HG03103 (cell line): Measurements from ENCODE around the gene POR.
"Not testable (repeated sequence)": the region's sequence is repeated elsewhere in the genome, so short reads cannot be mapped to it uniquely, and the experiment has no call there.

Source experiments
- ATAC-seq: cut with Tn5 transposase; IDR thresholded peaks from one replicate; pipeline ENCODE4 v1.9.1; 2021; ENCODE audit warnings: low read depth; ENCODE audit not compliant: unreplicated experiment

The POR gene

GRCh38 chr7:75988568-75989499, 73.9 kb downstream of the POR start:
- ATAC-seq = no peak

- ATAC-seq = no peak
Observed at GRCh38 chr7:75989500-75990388, 74.8 kb downstream of the POR start.

GRCh38 chr7:75991531-75992082, 76.7 kb downstream of the POR start:
- no peak for ATAC-seq

- ATAC-seq = no peak
Observed at GRCh38 chr7:75992083-75992755, 77.3 kb downstream of the POR start.

- ATAC-seq = no peak
Observed at GRCh38 chr7:75993689-75994387, 78.9 kb downstream of the POR start.

GRCh38 chr7:75994388-75995051, 79.6 kb downstream of the POR start, which contains the start of gene TMEM120A:
Gene TMEM120A, minus strand, starts transcription at chr7:75994595. Its CDS starts 25 bp downstream, at chr7:75994570.
- peak; percentile 88 for ATAC-seq

- no peak for ATAC-seq
Observed at GRCh38 chr7:75995052-75995471, 80.1 kb downstream of the POR start.

- no peak for ATAC-seq
Observed at GRCh38 chr7:75995996-75996395, 81.0 kb downstream of the POR start.

GRCh38 chr7:75996476-75996875, 81.5 kb downstream of the POR start:
- no peak for ATAC-seq

GRCh38 chr7:75998038-75998437, 83.1 kb downstream of the POR start:
- ATAC-seq = no peak

GRCh38 chr7:76000566-76000965, 85.6 kb downstream of the POR start:
- ATAC-seq = no peak

GRCh38 chr7:76002139-76002538, 87.2 kb downstream of the POR start:
- no peak for ATAC-seq

- no peak for ATAC-seq
Observed at GRCh38 chr7:76002822-76003221, 87.9 kb downstream of the POR start.

GRCh38 chr7:76003351-76003750, 88.4 kb downstream of the POR start:
- no peak for ATAC-seq

GRCh38 chr7:76005004-76005403, 90.0 kb downstream of the POR start:
- not testable (repeated sequence) for ATAC-seq

- no peak for ATAC-seq
Observed at GRCh38 chr7:76008156-76008687, 93.3 kb downstream of the POR start.

GRCh38 chr7:76009672-76010600, 95.0 kb downstream of the POR start:
- no peak for ATAC-seq

GRCh38 chr7:76011442-76011861, 96.5 kb downstream of the POR start:
- no peak for ATAC-seq
